CD4-positive, alpha-beta memory T cell (primary cell): Measurements from ENCODE around the gene LIN37. TPM values are rescaled to one million over a fixed set of nuclear protein-coding genes. Genes with fewer than 3 reads are reported as not detected.

Experiments
- CTCF ChIA-PET: fragments of 350-600 bp; sonication (Branson Sonifier 250); formaldehyde crosslinking; loops from one replicate; lab custom pipeline; 2021; ENCODE audit warnings: inconsistent platforms; ENCODE audit not compliant: partially characterized antibody; lab: Charles Lee
- POLR2A ChIA-PET: fragments of 350-600 bp; sonication (Branson Sonifier 250); formaldehyde crosslinking; loops from one replicate; lab custom pipeline; 2021; ENCODE audit not compliant: partially characterized antibody; lab: Charles Lee
- DNase-seq, 5 donors: peaks; one replicate each; pipeline versions ENCODE4 v3.0.0 to v3.0.0-alpha.2; 2020 to 2022; ENCODE audit warnings: mixed read lengths in 1 of 5
- H3K27ac ChIP-seq: one replicate; pipeline ENCODE4 v1.7.0; 2013; ENCODE audit warnings: low read depth, low read length
- H3K27me3 ChIP-seq: 2 replicates; pipeline ENCODE4 v1.7.0; 2013; ENCODE audit warnings: mild to moderate bottlenecking, low read length, moderate library complexity; ENCODE audit not compliant: insufficient read depth
- H3K36me3 ChIP-seq: 2 replicates; pipeline ENCODE4 v1.7.0; 2013; ENCODE audit warnings: mild to moderate bottlenecking, low read length, moderate library complexity; ENCODE audit not compliant: insufficient read depth
- H3K4me1 ChIP-seq: 2 replicates; pipeline ENCODE4 v1.7.0; 2013; ENCODE audit warnings: mild to moderate bottlenecking, low read length, moderate library complexity; ENCODE audit not compliant: insufficient read depth
- H3K4me3 ChIP-seq, 2 donors: one replicate each; pipeline ENCODE4 v1.7.0; 2013; ENCODE audit warnings: low read length in 2 of 2, mild to moderate bottlenecking in 1 of 2
- H3K9me3 ChIP-seq, 2 donors: one replicate each; pipeline ENCODE4 v1.7.0; 2013; ENCODE audit warnings: low read length in 2 of 2, control low read depth in 1 of 2; ENCODE audit not compliant: control insufficient read depth in 1 of 2
- H3K27ac Mint-ChIP-seq, 7 donors: one replicate each; pipeline ENCODE4 v1.8.0; 2020 to 2021; ENCODE audit warnings: mixed read lengths in 7 of 7, mild to moderate bottlenecking in 6 of 7, inconsistent platforms in 3 of 7, moderate library complexity in 3 of 7
- H3K27me3 Mint-ChIP-seq, 2 donors: one replicate each; pipeline ENCODE4 v1.8.0; 2020 to 2021; ENCODE audit warnings: mixed read lengths in 2 of 2
- H3K36me3 Mint-ChIP-seq, 2 donors: one replicate each; pipeline ENCODE4 v1.8.0; 2020 to 2021; ENCODE audit warnings: mixed read lengths in 2 of 2, inconsistent platforms in 1 of 2, mild to moderate bottlenecking in 1 of 2
- H3K4me1 Mint-ChIP-seq, 4 donors: one replicate each; pipeline ENCODE4 v1.8.0; 2020 to 2021; ENCODE audit warnings: mixed read lengths in 4 of 4, mild to moderate bottlenecking in 1 of 4
- H3K4me3 Mint-ChIP-seq, 8 donors: one replicate each; pipeline ENCODE4 v1.8.0; 2020 to 2021; ENCODE audit warnings: mixed read lengths in 8 of 8, mild to moderate bottlenecking in 7 of 8, moderate library complexity in 6 of 8, inconsistent platforms in 3 of 8
- H3K9me3 Mint-ChIP-seq, 8 donors: one replicate each; pipeline ENCODE4 v1.8.0; 2020 to 2021; ENCODE audit warnings: mixed read lengths in 8 of 8, mild to moderate bottlenecking in 5 of 8, inconsistent platforms in 3 of 8, moderate library complexity in 1 of 8
- intact Hi-C: fragments of 100-400 bp; cut with micrococcal nuclease; formaldehyde crosslinking; loops from one replicate; pipeline ENCODE4 v1.15.1; 2023
- polyA plus RNA-seq, 2 donors: library from polyadenylated mRNA; unstranded; fragments of 300-500 nt; fragmentation: Illumina TruSeq; gene quantifications; one replicate each; pipeline ENCODE4 v1.2.3, GENCODE V29; 2021
- total RNA-seq, 2 experiments: library from RNA; stranded (reverse); gene quantifications; one replicate each; pipeline ENCODE4 v1.2.3, GENCODE V29; 2021

LIN37 gene, protein sequence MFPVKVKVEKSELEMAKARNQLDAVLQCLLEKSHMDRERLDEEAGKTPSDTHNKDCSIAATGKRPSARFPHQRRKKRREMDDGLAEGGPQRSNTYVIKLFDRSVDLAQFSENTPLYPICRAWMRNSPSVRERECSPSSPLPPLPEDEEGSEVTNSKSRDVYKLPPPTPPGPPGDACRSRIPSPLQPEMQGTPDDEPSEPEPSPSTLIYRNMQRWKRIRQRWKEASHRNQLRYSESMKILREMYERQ
- total RNA-seq = 10 to 100 TPM; 26.3 to 29.4 TPM
- 10 to 100 TPM in 1 of 2 donors, 1 to 10 TPM in 1; 8.3 to 13.3 TPM for polyA plus RNA-seq

DNA sequence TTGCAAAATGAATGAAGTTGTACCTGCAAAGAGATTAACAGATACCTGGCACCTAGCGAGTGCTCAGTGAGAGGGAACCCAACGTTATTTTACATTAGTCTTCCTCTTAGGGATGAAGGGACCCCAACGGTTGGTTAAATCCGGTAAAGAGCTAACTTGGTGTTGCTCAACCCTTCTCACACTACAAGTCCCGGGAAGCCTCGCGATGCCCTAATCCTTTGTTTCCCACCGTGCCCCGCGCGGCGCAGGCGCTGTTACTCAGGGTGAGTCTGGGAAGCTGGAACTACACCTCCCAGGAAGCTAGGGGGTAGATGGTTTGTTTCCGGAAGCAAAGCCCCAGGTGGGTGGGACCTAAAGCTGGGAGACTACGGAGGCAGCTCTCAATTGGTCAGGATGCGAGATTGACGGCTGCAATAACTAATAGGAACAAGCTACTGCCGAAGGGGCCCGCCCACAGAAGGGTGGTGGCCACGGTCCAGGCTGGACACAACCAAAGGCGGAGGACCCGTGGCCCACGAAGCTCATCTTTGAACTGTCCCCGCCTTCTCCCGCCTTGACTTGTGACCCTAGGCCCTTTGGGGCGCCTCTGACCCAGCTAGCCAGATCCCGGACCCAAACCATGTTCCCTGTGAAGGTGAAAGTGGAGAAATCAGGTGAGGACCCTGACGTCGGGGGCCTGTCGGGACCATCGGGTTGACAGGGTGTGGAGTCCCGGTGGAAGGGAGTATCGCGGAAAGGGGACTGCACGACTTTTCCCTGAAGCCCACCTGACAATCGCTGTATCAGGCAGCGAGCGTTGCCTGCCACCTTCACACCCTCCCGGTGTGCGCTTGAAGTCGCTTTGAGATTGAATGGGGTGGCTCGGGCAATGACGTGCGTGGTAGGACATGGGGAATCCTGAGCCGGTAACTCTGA lies at the start of gene LIN37:
Gene LIN37, plus strand, starts transcription at position 471 of the 915 bp plus-strand sequence. Its CDS starts 149 bp downstream, at position 620.
- Histone ChIP-seq H3K4me1 (peaks cover 42% of the 10 kb centered on the region), H3K27ac (peak within 1 kb of the TSS; percentile 82), H3K27me3 (no peaks in the 10 kb centered on the region), H3K9me3 (no peaks in the 10 kb centered on the region), H3K36me3 (peaks cover 12% of the 10 kb centered on the region), H3K4me3 (peak within 1 kb of the TSS; percentile 63 to 93)
- H3K9me3 Mint-ChIP-seq = no peaks in the 10 kb centered on the region
- ChIA-PET CTCF (interaction anchor here (0.7 to 2.8 kb wide), 9 partner anchors 9 to 207 kb away, joined by 3 to 11 read pairs (median 3); partner anchors contain the start of genes COX6B1, HAUS5 and HSPB6), POLR2A (interaction anchor here (0.7 to 4.5 kb wide), 16 partner anchors 9 to 467 kb away, joined by 3 to 30 read pairs (median 4); partner anchors contain the start of genes COX6B1, HSPB6, KMT2B and PROSER3)
- intact Hi-C loops = loop anchor here (1.0 to 10.0 kb wide), 6 partner anchors 10 to 1626 kb away; partner anchors contain the start of genes ARHGAP33, PROSER3, SCGB2B2 and ZNF302
- peaks cover 0 to 28% of the 10 kb centered on the region in 2 donors for H3K36me3 Mint-ChIP-seq
- peak within 1 kb of the TSS; percentile 88 to 98 (median 97) for H3K27ac Mint-ChIP-seq
- H3K4me3 Mint-ChIP-seq = peak within 1 kb of the TSS; percentile 97 to 99 (median 98)
- H3K4me1 Mint-ChIP-seq = peaks cover 25 to 49% (median 39%) of the 10 kb centered on the region in 4 donors
- DNase-seq = peak; percentile 98 to 100 (median 99)
- no peaks in the 10 kb centered on the region for H3K27me3 Mint-ChIP-seq

DNA sequence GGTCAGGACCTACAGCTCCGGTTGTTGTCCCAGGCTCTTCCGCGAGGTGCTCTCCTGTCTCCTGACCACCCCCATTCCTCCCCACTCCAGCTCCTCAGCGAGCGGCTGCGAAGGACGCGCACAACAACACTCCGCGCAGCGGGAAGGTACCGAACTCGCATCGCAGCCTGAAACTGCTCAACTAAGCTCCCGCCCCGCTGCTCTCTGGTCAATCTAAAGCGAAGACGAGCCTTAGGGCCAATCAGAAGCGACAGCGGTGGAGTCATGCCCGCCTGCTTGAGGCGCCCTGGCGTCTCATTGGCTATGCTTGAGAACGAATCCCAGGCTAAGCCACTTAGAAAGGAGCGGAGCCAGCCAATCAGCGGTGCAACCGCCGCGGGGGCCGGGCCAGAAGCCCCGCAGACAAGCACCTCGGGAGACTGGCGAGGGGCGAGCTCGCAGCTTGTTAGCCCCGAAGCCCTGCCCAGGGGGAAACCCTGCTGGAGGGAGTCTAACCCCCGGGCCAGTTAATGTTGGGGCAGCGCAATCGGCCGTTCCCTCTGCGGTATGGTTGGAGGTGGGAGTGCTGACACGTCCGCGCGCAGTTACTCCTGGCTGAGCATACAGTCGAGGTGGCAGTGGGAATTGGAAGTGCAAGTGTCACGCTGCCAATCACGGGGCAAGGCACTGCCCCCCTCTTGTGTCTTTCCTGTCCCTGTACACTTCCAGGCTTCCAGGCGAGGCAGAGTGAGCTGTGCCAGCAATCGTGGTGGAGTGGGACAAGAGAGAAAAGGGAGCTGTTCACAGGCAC lies 46.0 kb upstream of the LIN37 start:
- CTCF ChIA-PET = interaction anchor here (0.6 to 2.1 kb wide), 7 partner anchors 8 to 192 kb away, joined by 3 to 11 read pairs (median 3); no protein-coding TSS in a partner anchor
- intact Hi-C loops = loop anchor here (1.0 kb wide), 3 partner anchors 9 to 43 kb away; partner anchors contain the start of genes PSENEN and U2AF1L4
- POLR2A ChIA-PET = interaction anchor here (0.8 to 4.2 kb wide), 14 partner anchors 11 to 247 kb away, joined by 3 to 61 read pairs (median 6); partner anchors contain the start of genes COX6B1, HAUS5, IGFLR1 and LIN37

DNA sequence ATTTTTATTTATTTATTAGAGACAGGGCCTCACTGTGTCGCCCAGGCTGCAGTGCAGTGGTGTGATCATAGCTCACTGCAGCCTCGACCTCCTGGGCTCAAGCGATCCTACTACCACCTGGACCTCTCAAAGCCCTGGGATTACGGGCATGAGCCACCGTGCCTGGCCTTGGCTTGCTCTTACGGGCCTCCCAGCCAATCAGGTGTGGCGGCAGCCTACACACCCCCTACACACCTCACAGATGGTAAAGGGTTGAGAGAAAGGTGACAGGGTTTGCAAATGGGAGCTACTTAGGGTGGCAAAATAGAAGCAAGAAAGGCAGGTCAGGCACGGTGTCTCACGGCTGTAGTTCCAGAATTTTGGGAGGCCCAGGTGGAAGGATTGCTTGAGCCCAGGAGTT lies 45.0 kb upstream of the LIN37 start:
- no peaks in the 10 kb centered on the region for H3K9me3 ChIP-seq
- peaks cover 3 to 9% (median 7%) of the 10 kb centered on the region in 4 donors for H3K4me1 Mint-ChIP-seq
- peaks cover 2 to 5% of the 10 kb centered on the region in 2 donors for H3K27me3 Mint-ChIP-seq
- H3K27ac Mint-ChIP-seq = no peak overlapping the region
- no peak overlapping the region for H3K4me3 ChIP-seq
- ChIA-PET POLR2A (interaction anchor here (1.1 to 4.2 kb wide), 8 partner anchors 10 to 59 kb away, joined by 3 to 61 read pairs (median 14); partner anchors contain the start of genes COX6B1, IGFLR1, LIN37 and PSENEN), CTCF (interaction anchor here (1.1 to 2.1 kb wide), 5 partner anchors 9 to 193 kb away, joined by 3 to 11 read pairs (median 4); no protein-coding TSS in a partner anchor)
- intact Hi-C loops = no loop called here
- DNase-seq = no peak
- H3K36me3 ChIP-seq = no peaks in the 10 kb centered on the region
- peak overlapping the region in 2 of 8 donors; percentile 17 to 100 for H3K4me3 Mint-ChIP-seq
- H3K27ac ChIP-seq = no peak overlapping the region
- peaks cover 0 to 3% of the 10 kb centered on the region in 2 donors for H3K36me3 Mint-ChIP-seq
- peaks cover 11% of the 10 kb centered on the region for H3K4me1 ChIP-seq
- H3K27me3 ChIP-seq = no peaks in the 10 kb centered on the region
- peaks cover 0 to 1% (median 0%) of the 10 kb centered on the region in 8 donors for H3K9me3 Mint-ChIP-seq

More for the DNA sequence above, 46.0 kb upstream of the LIN37 start:
- Histone ChIP-seq H3K27ac (peak overlapping the region; percentile 39), H3K9me3 (no peaks in the 10 kb centered on the region), H3K4me1 (peaks cover 11% of the 10 kb centered on the region), H3K27me3 (no peaks in the 10 kb centered on the region), H3K36me3 (no peaks in the 10 kb centered on the region), H3K4me3 (peak overlapping the region; percentile 92 to 95)
- H3K27ac Mint-ChIP-seq = peak overlapping the region; percentile 90 to 98 (median 95)
- H3K4me1 Mint-ChIP-seq = peaks cover 3 to 9% (median 7%) of the 10 kb centered on the region in 4 donors
- H3K27me3 Mint-ChIP-seq = peaks cover 2 to 5% of the 10 kb centered on the region in 2 donors
- H3K4me3 Mint-ChIP-seq = peak overlapping the region; percentile 90 to 100 (median 98)
- H3K9me3 Mint-ChIP-seq = peaks cover 0 to 1% (median 0%) of the 10 kb centered on the region in 8 donors
- H3K36me3 Mint-ChIP-seq = peaks cover 0 to 3% of the 10 kb centered on the region in 2 donors
- DNase-seq = peak; percentile 88 to 97 (median 91)

DNA sequence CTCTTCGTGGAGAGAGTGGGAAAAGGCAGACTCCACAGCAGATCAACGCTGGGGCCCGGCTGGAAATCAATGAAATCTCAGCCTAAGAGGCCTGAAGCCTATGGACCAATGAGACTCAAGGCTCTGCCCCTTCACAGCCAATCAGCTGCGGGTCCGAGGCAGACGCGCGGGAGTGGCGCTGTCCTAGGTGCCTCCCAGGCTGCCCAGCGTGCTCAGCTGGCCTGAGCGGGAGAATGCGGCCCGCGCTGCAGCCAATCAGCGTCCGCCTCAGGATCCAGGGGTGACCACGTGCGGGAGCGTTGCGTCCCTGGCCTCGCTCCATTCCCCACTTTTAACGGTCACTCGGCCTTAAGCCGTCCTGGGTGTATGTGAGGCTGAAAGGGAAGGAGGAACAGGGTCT lies 44.2 kb upstream of the LIN37 start, which contains the start of gene ZBTB32:
Gene ZBTB32, plus strand, starts transcription at position 341 of the 400 bp plus-strand sequence. CDS start 10,069 bp downstream, outside the sequence.
- Mint-ChIP-seq H3K4me1 (peaks cover 3 to 9% (median 7%) of the 10 kb centered on the region in 4 donors), H3K4me3 (peak within 1 kb of the TSS in 2 of 8 donors; percentile 17 to 25), H3K36me3 (peaks cover 0 to 3% of the 10 kb centered on the region in 2 donors), H3K27me3 (peaks cover 2 to 5% of the 10 kb centered on the region in 2 donors), H3K9me3 (peaks cover 0 to 1% (median 0%) of the 10 kb centered on the region in 8 donors), H3K27ac (peak within 1 kb of the TSS in 2 of 7 donors; percentile 29 to 52)
- Histone ChIP-seq H3K27me3 (no peaks in the 10 kb centered on the region), H3K4me1 (peaks cover 11% of the 10 kb centered on the region), H3K36me3 (no peaks in the 10 kb centered on the region), H3K27ac (no peak within 1 kb of the TSS), H3K4me3 (no peak within 1 kb of the TSS), H3K9me3 (no peaks in the 10 kb centered on the region)
- ChIA-PET POLR2A (interaction anchor here (1.1 to 4.2 kb wide), 3 partner anchors 9 to 41 kb away, joined by 3 to 61 read pairs (median 26); partner anchors contain the start of genes IGFLR1, PSENEN and U2AF1L4), CTCF (interaction anchor here (1.1 to 2.1 kb wide), 3 partner anchors 10 to 12 kb away, joined by 4 to 11 read pairs (median 5); no protein-coding TSS in a partner anchor)
- no peak for DNase-seq
- intact Hi-C loops = no loop called here

DNA sequence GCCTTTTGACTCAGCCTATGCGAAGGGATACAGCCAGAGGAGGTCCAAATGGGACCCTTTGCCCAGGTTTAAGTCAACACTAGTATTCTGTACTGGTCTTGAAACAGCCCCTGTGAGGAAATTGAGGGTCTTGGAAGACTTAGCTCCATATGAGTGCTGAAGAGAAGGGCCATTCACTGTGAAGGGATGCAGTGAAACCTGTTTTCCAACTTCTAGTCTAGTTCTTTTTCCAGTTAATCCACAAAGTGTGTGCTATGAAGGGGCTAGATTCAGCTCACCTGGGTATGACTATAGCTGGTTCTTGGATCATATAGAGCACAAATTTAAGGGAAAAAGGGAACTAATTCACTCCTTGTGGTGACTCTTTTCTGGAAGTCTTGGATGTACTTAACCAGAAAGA lies 40.0 kb upstream of the LIN37 start:
- Histone ChIP-seq H3K9me3 (no peaks in the 10 kb centered on the region), H3K36me3 (no peaks in the 10 kb centered on the region), H3K4me1 (peaks cover 34% of the 10 kb centered on the region), H3K4me3 (no peak overlapping the region), H3K27me3 (no peaks in the 10 kb centered on the region), H3K27ac (no peak overlapping the region)
- H3K27me3 Mint-ChIP-seq = no peaks in the 10 kb centered on the region
- no peak overlapping the region for H3K4me3 Mint-ChIP-seq
- no peaks in the 10 kb centered on the region for H3K36me3 Mint-ChIP-seq
- DNase-seq = no peak
- ChIA-PET POLR2A (interaction anchor here (0.8 to 1.3 kb wide), 2 partner anchors 8 to 250 kb away, joined by 3 read pairs; no protein-coding TSS in a partner anchor), CTCF (no interaction called here)
- H3K27ac Mint-ChIP-seq = no peak overlapping the region
- no peaks in the 10 kb centered on the region for H3K9me3 Mint-ChIP-seq
- intact Hi-C loops = no loop called here
- H3K4me1 Mint-ChIP-seq = peaks cover 18 to 33% (median 24%) of the 10 kb centered on the region in 4 donors
